GM19452 (cell line): ENCODE data around the gene PCCA.
"Not testable (repeated sequence)": the region's sequence is repeated elsewhere in the genome, so short reads cannot be mapped to it uniquely, and the experiment has no call there.

ENCODE experiments used
- ATAC-seq: cut with Tn5 transposase; IDR thresholded peaks from one replicate; pipeline ENCODE4 v1.9.1; 2021; ENCODE audit not compliant: unreplicated experiment

PCCA gene

GRCh38 chr13:100565286-100565685 lies 476.4 kb downstream of the PCCA start:
- no peak for ATAC-seq

DNA sequence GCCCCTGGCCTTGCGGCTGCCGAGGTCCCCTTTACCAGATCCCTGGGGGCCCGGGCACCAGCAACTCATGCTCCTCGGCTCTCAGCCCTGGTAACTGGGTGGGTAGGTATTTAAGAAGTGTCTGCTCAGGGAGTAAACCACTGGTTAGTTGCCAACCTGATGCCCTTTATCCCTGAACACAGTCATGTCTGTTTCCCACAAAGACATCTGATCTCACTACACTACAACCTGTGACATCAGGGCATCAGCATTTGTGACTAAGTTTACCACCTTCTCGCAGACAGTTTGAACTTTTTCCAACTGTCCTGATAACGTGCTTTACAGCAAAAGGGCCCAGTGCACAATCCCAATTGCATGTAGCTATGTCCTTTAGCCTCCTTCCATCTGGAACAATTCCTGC lies 477.6 kb downstream of the PCCA start:
- no peak for ATAC-seq

GRCh38 chr13:100573121-100573520 lies 484.2 kb downstream of the PCCA start:
- peak; percentile 96 for ATAC-seq

DNA sequence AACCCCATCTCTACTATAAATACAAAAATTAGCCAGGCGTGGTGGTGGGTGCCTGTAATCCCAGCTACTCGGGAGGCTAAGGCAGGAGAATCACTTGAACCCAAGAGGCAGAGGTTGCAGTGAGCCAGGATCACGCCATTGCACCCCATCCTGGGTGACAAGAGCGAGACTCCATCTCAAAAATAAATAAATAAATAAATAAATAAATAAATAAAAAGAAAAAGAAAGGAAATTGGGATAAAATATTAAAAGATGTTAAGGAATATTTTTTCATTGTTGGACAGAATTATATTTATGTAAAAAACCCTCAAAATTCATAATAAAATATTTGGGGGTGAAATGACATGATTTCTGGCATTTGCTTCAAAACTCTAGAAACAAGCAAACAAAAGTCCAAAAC lies 488.3 kb downstream of the PCCA start:
- not testable (repeated sequence) for ATAC-seq
